ENCODE results near the gene S100A11. TPM values are rescaled to one million over a fixed set of nuclear protein-coding genes. Genes with fewer than 3 reads are reported as not detected.
A peak's percentile ranks its signal among the peaks of the same experiment; 100 is the strongest.

The S100A11 gene
- total RNA-seq, 1 experiment from 2014 or later = 126 TPM

- TF ChIP-seq PREB (CRISPR knock-in tag; IDR thresholded peaks at IDR 0.05; ENCODE audit: borderline replicate concordance) (no peak), ZBTB43 (CRISPR knock-in tag; IDR thresholded peaks at IDR 0.05) (no peak), KAT7 (CRISPR knock-in tag; IDR thresholded peaks at IDR 0.05; ENCODE audit: borderline replicate concordance) (no peak), JAZF1 (CRISPR knock-in tag; IDR thresholded peaks at IDR 0.05) (no peak), FOXP1 (CRISPR knock-in tag; IDR thresholded peaks at IDR 0.05; ENCODE audit: borderline replicate concordance) (no peak), ATF3 (CRISPR knock-in tag; conservative IDR thresholded peaks at IDR 0.05) (no peak), GTF2I (CRISPR knock-in tag; conservative IDR thresholded peaks at IDR 0.05) (no peak), ATF6 (CRISPR knock-in tag; IDR thresholded peaks at IDR 0.05) (no peak), GRHL2 (CRISPR knock-in tag; IDR thresholded peaks at IDR 0.05; ENCODE audit: insufficient replicate concordance, severe bottlenecking) (no peak), AFF4 (CRISPR knock-in tag; IDR thresholded peaks at IDR 0.05; ENCODE audit: borderline replicate concordance) (no peak), ERG (CRISPR knock-in tag; IDR thresholded peaks at IDR 0.05) (no peak)
- ChIA-PET POLR2A (no interaction called here), CTCF (interaction anchor here (0.7 to 9.2 kb wide), 7 partner anchors 7 to 156 kb away, joined by 3 to 83 read pairs (median 5); partner anchors contain the start of gene C2CD4D)
- H3K9me3 Mint-ChIP-seq = no peaks in the 10 kb centered on the region
- no peak for ATAC-seq
- no peaks in the 10 kb centered on the region for H3K36me3 Mint-ChIP-seq
- H3K4me3 Mint-ChIP-seq = peak overlapping the region; percentile 50
- peak overlapping the region; percentile 94 for H3K27ac Mint-ChIP-seq
- DNase-seq (ENCODE audit: low spot score) = no peak
- H3K4me1 Mint-ChIP-seq = peaks cover 41% of the 10 kb centered on the region
- peaks cover 8% of the 10 kb centered on the region; the same call in 1 of the 2 replicates for H3K27me3 Mint-ChIP-seq (ENCODE audit: low read depth)
Measured at GRCh38 chr1:151994956-151995355, 41.8 kb downstream of the S100A11 start.

- TF ChIP-seq FOXP1 (CRISPR knock-in tag; IDR thresholded peaks at IDR 0.05; ENCODE audit: borderline replicate concordance) (0 out of 2 replicates have a peak, but pooled peaks have one; percentile 13), ZNF512 (CRISPR knock-in tag; IDR thresholded peaks at IDR 0.05; ENCODE audit: borderline replicate concordance) (no peak), KAT7 (CRISPR knock-in tag; IDR thresholded peaks at IDR 0.05; ENCODE audit: borderline replicate concordance) (0 out of 2 replicates have a peak, but pooled peaks have one; percentile 11), ZNF416 (CRISPR knock-in tag; IDR thresholded peaks at IDR 0.05) (no peak), ZNF423 (CRISPR knock-in tag; IDR thresholded peaks at IDR 0.05) (0 out of 2 replicates have a peak, but pooled peaks have one; percentile 48), STAT6 (CRISPR knock-in tag; conservative IDR thresholded peaks at IDR 0.05; ENCODE audit: low read depth) (no peak)
- Mint-ChIP-seq H3K36me3 (no peaks in the 10 kb centered on the region), H3K27me3 (ENCODE audit: low read depth) (peaks cover 8% of the 10 kb centered on the region; the same call in 1 of the 2 replicates), H3K4me1 (peaks cover 48% of the 10 kb centered on the region), H3K27ac (peak within 1 kb of the TSS; percentile 86), H3K9me3 (no peaks in the 10 kb centered on the region), H3K4me3 (peak within 1 kb of the TSS; percentile 93)
- ATAC-seq (peak; percentile 56), DNase-seq (ENCODE audit: low spot score) (peak; percentile 63)
- POLR2A ChIA-PET = interaction anchor here (1.0 to 1.1 kb wide), 2 partner anchors 21 to 482 kb away, joined by 3 to 5 read pairs; partner anchors contain the start of gene CGN
- CTCF ChIA-PET = interaction anchor here (0.7 to 9.2 kb wide), 9 partner anchors 8 to 85 kb away, joined by 3 to 83 read pairs (median 5); partner anchors contain the start of gene THEM4
Measured at GRCh38 chr1:151993734-151994496, 42.9 kb downstream of the S100A11 start, which contains the start of gene S100A10. TSS of gene S100A10 (minus strand) at chr1:151993859. CDS start at chr1:151986230, 7,629 bp downstream.
